Stomach (tissue), 4 donors: Measurements from ENCODE around the gene GLUD1.

ENCODE experiments used
- EP300 ChIP-seq: sonication (generic); formaldehyde crosslinking; IDR thresholded peaks from one replicate; pipeline ENCODE4 v1.6.1; 2017; ENCODE audit warnings: antibody characterized with exemption
- POLR2A ChIP-seq, 4 donors: fragments of 450-650 bp; IDR thresholded peaks; one replicate each; pipeline ENCODE4 v1.6.1; 2016; ENCODE audit warnings: antibody characterized with exemption in 4 of 4, control low read depth in 2 of 4, mild to moderate bottlenecking in 1 of 4, moderate library complexity in 1 of 4
- POLR2AphosphoS5 ChIP-seq, 3 donors: sonication (generic); formaldehyde crosslinking; IDR thresholded peaks; one replicate each; pipeline ENCODE4 v1.6.1; 2016; ENCODE audit warnings: antibody characterized with exemption in 3 of 3
- TF ChIP-seq, protein P1 (sequence below), 7 experiments: fragments of 450-650 bp in 4 of 7; fragments of 200-600 bp in 3 of 7; sonication (generic) in 3 of 7; IDR thresholded peaks; one replicate each; pipeline ENCODE4 v1.5.1; 2016 to 2019; ENCODE audit warnings: antibody characterized with exemption in 7 of 7, control low read depth in 2 of 7, mild to moderate bottlenecking in 1 of 7

DNA sequence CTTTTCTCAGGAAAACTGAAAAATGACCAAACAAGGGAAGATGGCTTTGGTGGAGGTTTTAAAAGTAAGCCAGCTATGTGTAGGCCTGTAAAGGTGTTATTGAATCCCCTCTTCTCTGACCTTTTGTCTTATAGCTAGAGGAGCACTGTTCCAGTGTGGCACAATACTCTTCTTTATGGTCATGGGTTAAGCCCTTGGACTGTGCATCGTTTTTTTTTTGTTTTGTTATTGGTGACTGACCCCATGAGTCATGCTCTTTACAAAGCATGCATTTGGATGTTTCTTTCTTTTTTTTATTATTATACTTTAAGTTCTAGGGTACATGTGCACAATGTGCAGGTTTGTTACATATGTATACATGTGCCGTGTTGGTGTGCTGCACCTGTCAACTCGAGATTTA, 94.2 kb downstream of the GLUD1 start:
- no peak for TF ChIP-seq POLR2AphosphoS5 (IDR thresholded peaks at IDR 0.05)
- TF ChIP-seq, protein P1, sequence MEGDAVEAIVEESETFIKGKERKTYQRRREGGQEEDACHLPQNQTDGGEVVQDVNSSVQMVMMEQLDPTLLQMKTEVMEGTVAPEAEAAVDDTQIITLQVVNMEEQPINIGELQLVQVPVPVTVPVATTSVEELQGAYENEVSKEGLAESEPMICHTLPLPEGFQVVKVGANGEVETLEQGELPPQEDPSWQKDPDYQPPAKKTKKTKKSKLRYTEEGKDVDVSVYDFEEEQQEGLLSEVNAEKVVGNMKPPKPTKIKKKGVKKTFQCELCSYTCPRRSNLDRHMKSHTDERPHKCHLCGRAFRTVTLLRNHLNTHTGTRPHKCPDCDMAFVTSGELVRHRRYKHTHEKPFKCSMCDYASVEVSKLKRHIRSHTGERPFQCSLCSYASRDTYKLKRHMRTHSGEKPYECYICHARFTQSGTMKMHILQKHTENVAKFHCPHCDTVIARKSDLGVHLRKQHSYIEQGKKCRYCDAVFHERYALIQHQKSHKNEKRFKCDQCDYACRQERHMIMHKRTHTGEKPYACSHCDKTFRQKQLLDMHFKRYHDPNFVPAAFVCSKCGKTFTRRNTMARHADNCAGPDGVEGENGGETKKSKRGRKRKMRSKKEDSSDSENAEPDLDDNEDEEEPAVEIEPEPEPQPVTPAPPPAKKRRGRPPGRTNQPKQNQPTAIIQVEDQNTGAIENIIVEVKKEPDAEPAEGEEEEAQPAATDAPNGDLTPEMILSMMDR (IDR thresholded peaks at IDR 0.05): no peak
- TF ChIP-seq POLR2A (IDR thresholded peaks at IDR 0.05): no peak
- TF ChIP-seq EP300: no peak
